Cardiac septum (tissue), 1 donor: ENCODE measurements around the gene PRRX1. TPM values are rescaled to one million over a fixed set of nuclear protein-coding genes. Genes with fewer than 3 reads are reported as not detected.

Source experiments
- DNase-seq: peaks from one replicate; pipeline ENCODE4 v3.0.0-alpha.2; 2020; ENCODE audit warnings: low spot score
- intact Hi-C: fragments of 100-400 bp; cut with DNase I; formaldehyde crosslinking; loops from one replicate; pipeline ENCODE4 v1.14.0; 2022
- total RNA-seq: library from RNA; stranded (reverse); fragmentation: NEBNext Ultra II Directional; extraction: Animal tissue kit (Norgen Biotek cat#: 25700); gene quantifications from one replicate; pipeline ENCODE4 v1.2.1, GENCODE V29; 2021
- donor health status: DM: no; HTN: no; CAD: no.

PRRX1 gene
- total RNA-seq, 1 donor from 2014 or later: 124 TPM

GRCh38 chr1:170735366-170736263, 71.7 kb downstream of the PRRX1 start:
- intact Hi-C loops: loop anchor here (10.0 kb wide), 1 partner anchor 691 kb away; no protein-coding TSS in a partner anchor
- no peak for DNase-seq

GRCh38 chr1:170739803-170740202, 75.9 kb downstream of the PRRX1 start:
- intact Hi-C loops: loop anchor here (10.0 kb wide), 1 partner anchor 695 kb away; no protein-coding TSS in a partner anchor
- no peak for DNase-seq

- no peak for DNase-seq
- intact Hi-C loops: no loop called here
Observed at GRCh38 chr1:170741678-170742077, 77.7 kb downstream of the PRRX1 start.

- intact Hi-C loops: no loop called here
- no peak for DNase-seq
Observed at GRCh38 chr1:170742600-170742999, 78.7 kb downstream of the PRRX1 start.

- intact Hi-C loops: no loop called here
- no peak for DNase-seq
Observed at GRCh38 chr1:170743083-170743482, 79.2 kb downstream of the PRRX1 start.

- DNase-seq: no peak
- intact Hi-C loops: no loop called here
Observed at GRCh38 chr1:170749549-170749948, 85.6 kb downstream of the PRRX1 start.

GRCh38 chr1:170749959-170750358, 86.0 kb downstream of the PRRX1 start:
- intact Hi-C loops: no loop called here

GRCh38 chr1:170755795-170756194, 91.9 kb downstream of the PRRX1 start:
- DNase-seq: no peak
- intact Hi-C loops: no loop called here

More at GRCh38 chr1:170749959-170750358, 86.0 kb downstream of the PRRX1 start:
- DNase-seq: no peak

- intact Hi-C loops: no loop called here
- no peak for DNase-seq
Observed at GRCh38 chr1:170758992-170759391, 95.1 kb downstream of the PRRX1 start.

GRCh38 chr1:170765279-170765678, 101.3 kb downstream of the PRRX1 start:
- DNase-seq: no peak
- intact Hi-C loops: loop anchor here (5.0 to 10.0 kb wide), 4 partner anchors 103 to 840 kb away; partner anchors contain the start of gene PRRX1

- intact Hi-C loops: loop anchor here (5.0 to 10.0 kb wide), 4 partner anchors 104 to 841 kb away; partner anchors contain the start of gene PRRX1
Observed at GRCh38 chr1:170765712-170766330, 101.9 kb downstream of the PRRX1 start.

GRCh38 chr1:170768929-170769328, 105.0 kb downstream of the PRRX1 start:
- DNase-seq: no peak
- intact Hi-C loops: loop anchor here (5.0 to 10.0 kb wide), 4 partner anchors 107 to 844 kb away; partner anchors contain the start of gene PRRX1

More at GRCh38 chr1:170765712-170766330, 101.9 kb downstream of the PRRX1 start:
- DNase-seq: no peak

- intact Hi-C loops: loop anchor here (5.0 to 10.0 kb wide), 4 partner anchors 107 to 845 kb away; partner anchors contain the start of gene PRRX1
- no peak for DNase-seq
Observed at GRCh38 chr1:170769691-170770090, 105.8 kb downstream of the PRRX1 start.

GRCh38 chr1:170770254-170770653, 106.3 kb downstream of the PRRX1 start:
- no peak for DNase-seq
- intact Hi-C loops: no loop called here

GRCh38 chr1:170776252-170776651, 112.3 kb downstream of the PRRX1 start:
- intact Hi-C loops: no loop called here

GRCh38 chr1:170776777-170777176, 112.8 kb downstream of the PRRX1 start:
- no peak for DNase-seq
- intact Hi-C loops: no loop called here

More at GRCh38 chr1:170776252-170776651, 112.3 kb downstream of the PRRX1 start:
- no peak for DNase-seq
